GM18526 (cell line): ENCODE results near the gene OR13D1.

ENCODE experiments used
- POLR2A ChIP-seq: IDR thresholded peaks from 3 replicates; pipeline ENCODE4 v1.6.1; 2011; ENCODE audit not compliant: insufficient read length; ENCODE audit errors: extremely low read depth

OR13D1 gene

DNA sequence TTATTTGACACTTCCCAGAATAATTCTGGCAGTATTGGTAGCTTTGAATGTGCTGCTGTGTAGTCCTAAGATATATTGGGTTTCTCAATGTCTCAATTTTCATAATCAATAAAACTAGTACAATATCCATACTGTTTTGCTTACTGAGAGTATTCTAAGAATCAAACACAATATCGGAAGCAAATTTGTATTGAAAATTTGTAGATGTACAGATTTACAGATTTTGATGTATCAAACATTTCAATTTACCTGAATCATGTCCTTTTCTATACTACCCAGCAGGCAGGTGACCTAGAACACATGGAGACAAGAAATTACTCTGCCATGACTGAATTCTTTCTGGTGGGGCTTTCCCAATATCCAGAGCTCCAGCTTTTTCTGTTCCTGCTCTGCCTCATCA, at the start of gene OR13D1:
TSS of gene OR13D1 (plus strand) at position 301 of the 400 bp plus-strand sequence. CDS start at position 301, 0 bp downstream.
- TF ChIP-seq POLR2A: no peak

DNA sequence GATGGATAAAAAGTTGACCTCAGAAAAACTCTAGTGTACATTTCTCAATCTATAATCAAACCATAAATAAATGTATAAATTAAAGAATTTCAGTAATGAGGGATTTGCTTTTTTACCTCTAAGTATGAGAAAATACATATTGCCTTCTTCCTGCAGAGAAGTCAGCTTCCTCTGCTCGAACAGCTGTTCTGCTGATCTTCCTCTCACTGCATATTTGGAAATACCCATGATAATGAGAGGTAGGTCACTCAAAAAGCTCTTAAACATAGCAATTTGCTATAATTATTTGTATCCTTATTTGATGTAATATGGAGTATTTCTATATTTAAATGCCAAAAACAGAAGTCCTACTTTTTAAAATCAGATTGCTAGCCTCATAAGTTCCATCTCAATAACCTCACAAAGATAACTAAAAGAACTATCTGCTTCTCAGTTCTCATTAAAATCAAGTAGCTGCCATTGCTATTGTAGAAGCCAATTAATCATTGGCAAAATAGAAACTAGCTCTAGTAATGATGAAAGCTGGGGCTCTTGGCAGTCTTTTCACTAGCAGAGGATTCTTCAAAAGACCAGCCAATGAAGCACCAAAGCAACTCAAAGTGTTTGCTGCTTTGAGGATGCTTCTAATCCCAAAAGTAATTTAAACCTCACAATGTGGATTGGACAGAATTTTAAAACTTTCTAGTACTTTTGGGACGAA, 35.7 kb upstream of the OR13D1 start:
- no peak for TF ChIP-seq POLR2A

DNA sequence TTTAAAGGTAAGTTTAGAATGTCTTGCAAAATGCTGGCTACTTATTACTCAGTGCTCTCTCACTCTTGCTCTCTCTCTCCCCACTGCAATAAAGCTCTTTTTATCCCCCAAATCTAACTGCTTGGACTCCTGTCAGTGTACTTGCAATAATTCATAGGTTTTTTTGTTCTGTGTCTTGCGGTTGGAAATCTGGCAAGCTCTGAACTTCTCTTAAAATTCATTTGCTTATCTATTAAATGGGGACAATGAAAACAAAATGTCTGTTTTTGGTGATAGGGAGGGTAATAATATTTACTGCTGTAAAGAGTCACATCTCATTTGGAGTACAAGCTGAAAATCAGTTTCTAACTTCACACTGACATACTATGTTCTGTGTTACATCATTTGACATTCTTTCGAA, 18.7 kb upstream of the OR13D1 start:
- no peak for TF ChIP-seq POLR2A

GRCh38 chr9:104682642-104683041, 11.7 kb upstream of the OR13D1 start:
- TF ChIP-seq POLR2A: no peak

DNA sequence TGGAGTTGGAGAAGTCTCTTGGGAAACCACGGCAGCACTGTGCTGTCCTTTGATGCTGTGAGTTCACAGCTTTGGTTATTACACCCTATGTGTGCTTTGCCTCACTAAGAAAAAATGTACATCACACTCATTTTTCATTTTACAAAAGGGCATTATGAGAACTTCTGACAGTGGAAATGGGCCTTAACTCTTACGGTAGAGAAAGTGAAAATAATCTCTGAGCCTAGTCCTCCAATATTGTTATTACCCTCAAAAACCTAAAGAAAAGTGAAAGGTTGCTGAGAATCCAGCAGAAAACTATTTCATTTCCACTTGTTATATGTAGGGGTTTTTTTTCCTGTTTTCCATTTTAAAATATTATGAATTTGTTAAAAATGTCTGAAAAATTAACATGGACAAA, 8.2 kb upstream of the OR13D1 start:
- no peak for TF ChIP-seq POLR2A

DNA sequence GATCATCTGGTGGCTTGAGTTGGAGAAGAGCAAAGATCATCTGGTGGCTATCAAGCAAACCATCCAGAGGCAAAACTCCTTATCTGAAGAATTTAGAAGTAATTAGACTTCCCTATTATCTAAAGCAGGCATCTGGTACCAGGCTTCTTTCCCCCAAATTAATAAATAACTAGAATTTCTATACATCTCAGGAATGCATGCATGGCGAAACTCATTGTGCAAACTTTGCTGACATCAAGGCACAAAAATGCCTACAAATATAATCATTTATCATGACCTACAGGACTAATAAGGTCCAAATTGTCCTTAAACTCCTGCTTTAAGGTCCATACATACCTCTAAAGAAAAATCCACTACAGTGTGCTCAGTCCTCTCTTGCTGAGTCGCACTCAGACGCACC, 6.0 kb downstream of the OR13D1 start:
- TF ChIP-seq POLR2A: no peak

- TF ChIP-seq POLR2A: no peak
These were observed 17.3 kb downstream of the OR13D1 start for GRCh38 chr9:104711604-104712003.

GRCh38 chr9:104725014-104725413, 30.7 kb downstream of the OR13D1 start:
- no peak for TF ChIP-seq POLR2A

DNA sequence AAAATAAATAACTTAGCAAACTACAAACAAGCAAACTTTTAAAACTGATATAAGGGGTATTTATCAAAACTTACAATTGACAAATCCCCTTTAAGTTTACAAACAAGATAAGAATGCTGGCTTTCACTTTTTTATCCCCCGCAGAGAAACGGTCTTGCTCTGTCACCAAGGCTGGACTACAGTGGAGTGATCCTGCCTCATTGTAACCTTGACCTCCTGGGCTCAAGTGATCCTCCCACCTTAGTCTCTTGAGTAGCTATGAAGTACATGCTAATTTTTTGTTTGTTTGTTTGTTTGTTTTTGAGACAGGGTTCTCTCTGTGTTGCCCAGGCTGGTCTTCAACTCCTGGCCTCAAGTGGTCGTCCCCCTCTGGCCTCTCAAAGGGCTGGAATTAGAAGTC, 44.1 kb downstream of the OR13D1 start:
- no peak for TF ChIP-seq POLR2A

- TF ChIP-seq POLR2A: no peak
These were observed 46.3 kb downstream of the OR13D1 start for GRCh38 chr9:104740621-104741020.

DNA sequence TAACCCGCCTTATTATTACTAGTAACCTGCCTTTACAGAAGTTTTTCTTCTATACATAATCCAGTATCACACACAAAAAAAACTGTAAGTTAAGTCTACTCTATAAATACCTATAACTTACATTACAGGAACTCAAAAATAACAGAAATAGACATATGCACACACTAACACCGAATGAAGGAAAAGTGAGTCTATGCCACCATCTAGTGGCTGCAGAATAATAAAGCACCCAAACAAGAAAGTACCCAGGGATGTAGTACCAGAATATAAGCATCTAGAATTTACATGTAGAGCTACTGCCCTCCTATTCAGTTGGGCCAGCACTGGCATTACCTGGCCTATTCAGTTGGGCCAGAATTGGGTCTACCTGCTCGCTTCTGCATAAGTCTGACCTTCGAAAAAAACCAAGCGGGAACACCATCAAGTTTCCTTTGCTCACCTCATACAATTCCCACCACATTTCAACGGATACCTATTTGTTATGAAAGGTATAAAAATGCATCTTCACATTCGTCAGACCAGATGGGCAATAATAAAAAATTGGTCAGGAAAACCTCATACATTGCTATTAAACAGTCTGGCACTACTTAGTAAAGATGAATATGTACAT, 49.2 kb downstream of the OR13D1 start:
- no peak for TF ChIP-seq POLR2A
